Spleen (tissue), 7 donors: ENCODE measurements around the gene SLC35F6.

ENCODE experiments used
- CTCF ChIP-seq, 11 experiments: fragments of 200-600 bp in 7 of 11; fragments of 450-650 bp in 4 of 11; sonication (generic) in 4 of 11; IDR thresholded peaks in 8 of 11; conservative IDR thresholded peaks in 3 of 11; 1 replicate in 7 of 11; 2 replicates in 4 of 11; pipeline versions ENCODE4 v1.4.0 to v1.8.0; 2016 to 2021; ENCODE audit warnings: antibody characterized with exemption in 11 of 11, inconsistent platforms in 4 of 11, mild to moderate bottlenecking in 1 of 11
- POLR2A ChIP-seq, 3 donors: fragments of 450-650 bp; IDR thresholded peaks; one replicate each; pipeline ENCODE4 v1.5.1; 2017; ENCODE audit warnings: antibody characterized with exemption in 3 of 3, mild to moderate bottlenecking in 1 of 3
- POLR2AphosphoS5 ChIP-seq, 3 donors: sonication (generic); formaldehyde crosslinking; IDR thresholded peaks; one replicate each; pipeline ENCODE4 v1.5.1; 2017; ENCODE audit warnings: antibody characterized with exemption in 3 of 3
- donor health status: DM: no; HTN: no; CAD: no; lungs with moderate emphysema.
- donor health status: DM: no; HTN: no; CAD: no.
- donor health status: DM: no; HTN: no; CAD: no.

DNA sequence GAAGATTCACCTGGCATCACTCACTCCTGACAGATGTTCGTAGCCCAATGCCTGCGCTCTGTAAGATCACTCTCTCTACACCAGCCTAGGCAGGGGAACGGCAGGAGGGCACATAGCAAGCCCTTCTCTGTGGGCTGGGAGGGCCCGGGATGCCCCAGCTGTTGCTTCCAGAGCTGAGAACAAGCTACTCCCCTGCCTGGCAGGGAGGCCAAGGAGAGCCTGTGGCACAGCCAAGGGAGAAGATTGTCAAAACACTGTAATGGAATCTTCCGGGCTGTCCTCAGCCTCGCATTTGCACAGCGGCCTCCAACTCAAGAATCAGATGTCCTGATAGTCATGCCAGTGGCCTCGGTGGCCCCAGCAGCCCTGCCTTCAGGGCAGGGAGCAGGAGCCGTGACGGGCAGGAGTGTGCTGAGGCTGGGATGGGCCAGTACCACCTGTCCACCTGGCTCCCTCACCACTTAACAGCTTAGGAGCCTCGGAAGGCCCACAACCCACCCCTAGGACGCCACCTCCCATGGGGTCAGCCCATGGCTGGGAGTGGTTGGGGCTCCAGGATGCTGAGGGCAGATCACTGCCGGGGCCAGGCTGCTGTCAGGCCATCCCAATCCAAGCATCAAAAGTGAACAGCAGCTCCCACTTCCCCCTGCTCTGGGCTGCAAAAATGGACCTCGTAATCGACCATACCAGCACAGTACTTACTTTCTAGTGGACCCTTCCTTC, 21.9 kb upstream of the SLC35F6 start:
- TF ChIP-seq CTCF (IDR thresholded peaks at IDR 0.05 in 8 of 11, conservative IDR thresholded peaks at IDR 0.05 in 3 of 11) (no peak), POLR2A (IDR thresholded peaks at IDR 0.05) (no peak), POLR2AphosphoS5 (IDR thresholded peaks at IDR 0.05) (no peak)
